Stimulated activated CD4-positive, alpha-beta T cell treated with anti-CD3 and anti-CD28 coated beads, Interleukin-1b, Interleukin-23, amount 100 ng/mL, for 24 hours (primary cell): ENCODE data around the gene DPP9.
"Not testable (repeated sequence)": the region's sequence is repeated elsewhere in the genome, so short reads cannot be mapped to it uniquely, and the experiment has no call there.

ENCODE experiments used
- DNase-seq, 4 experiments: peaks; one replicate each; pipeline ENCODE4 v3.0.0-alpha.2; 2020; ENCODE audit warnings: low read depth in 4 of 4, low spot score in 1 of 4

Gene DPP9

GRCh38 chr19:4723595-4724514, at the start of gene DPP9:
Gene DPP9, minus strand, starts transcription at chr19:4723842. Its CDS starts 3,936 bp downstream, at chr19:4719906.
- peak; percentile 88 to 96 (median 94) for DNase-seq

- DNase-seq = no peak
Measured at GRCh38 chr19:4773047-4773640, 49.5 kb upstream of the DPP9 start.

- no peak for DNase-seq
Measured at GRCh38 chr19:4772566-4772965, 48.9 kb upstream of the DPP9 start.

- DNase-seq = peak; percentile 52 to 66 (median 62)
Measured at GRCh38 chr19:4768934-4769777, 45.5 kb upstream of the DPP9 start.

- no peak for DNase-seq
Measured at GRCh38 chr19:4764393-4764660, 40.7 kb upstream of the DPP9 start.

GRCh38 chr19:4763021-4763420, 39.4 kb upstream of the DPP9 start:
- DNase-seq = no peak

- DNase-seq = no peak
Measured at GRCh38 chr19:4760285-4760650, 36.6 kb upstream of the DPP9 start.

GRCh38 chr19:4759388-4760284, 36.0 kb upstream of the DPP9 start:
- DNase-seq = peak in 3 of 4 experiments; percentile 21 to 62 (median 39)

- DNase-seq = no peak
Measured at GRCh38 chr19:4758659-4759058, 35.0 kb upstream of the DPP9 start.

- DNase-seq = no peak
Measured at GRCh38 chr19:4758082-4758481, 34.4 kb upstream of the DPP9 start.

- DNase-seq = no peak
Measured at GRCh38 chr19:4755459-4755858, 31.8 kb upstream of the DPP9 start.

- no peak for DNase-seq
Measured at GRCh38 chr19:4754248-4754647, 30.6 kb upstream of the DPP9 start.

GRCh38 chr19:4749870-4750590, 26.4 kb upstream of the DPP9 start:
- DNase-seq = no peak

GRCh38 chr19:4748589-4748988, 24.9 kb upstream of the DPP9 start:
- DNase-seq = no peak

- DNase-seq = no peak
Measured at GRCh38 chr19:4748185-4748584, 24.5 kb upstream of the DPP9 start.

- no peak for DNase-seq
Measured at GRCh38 chr19:4745986-4746385, 22.3 kb upstream of the DPP9 start.

GRCh38 chr19:4745175-4745574, 21.5 kb upstream of the DPP9 start:
- DNase-seq = not testable (repeated sequence)

GRCh38 chr19:4744451-4745174, 21.0 kb upstream of the DPP9 start:
- no peak for DNase-seq
